PC-9 (cell line): ENCODE measurements around the gene VPS16. TPM values are rescaled to one million over a fixed set of nuclear protein-coding genes. Genes with fewer than 3 reads are reported as not detected.
A peak's percentile ranks its signal among the peaks of the same experiment; 100 is the strongest.

Experiments used
- BruUV-seq: library from RNA; stranded (reverse); fragments of 400-500 nt; replicated peaks from 2 replicates; lab custom pipeline; 2021; lab: Mats Ljungman, UMichigan
- CTCF ChIA-PET: fragments of 300-600 bp; sonication (Branson Sonifier 250); formaldehyde crosslinking; loops from one replicate; lab custom pipeline; 2022; ENCODE audit warnings: antibody characterized with exemption; lab: Charles Lee
- POLR2A ChIA-PET: fragments of 300-600 bp; sonication (Branson Sonifier 250); formaldehyde crosslinking; loops from one replicate; lab custom pipeline; 2022; ENCODE audit warnings: antibody characterized with exemption; ENCODE audit not compliant: unreplicated experiment; lab: Charles Lee
- DNase-seq, 2 experiments: peaks; one replicate each; pipeline versions ENCODE4 v3.0.0 to v3.0.0-alpha.2; 2015 to 2022; ENCODE audit warnings: mixed read lengths in 1 of 2
- H2AFZ ChIP-seq: fragments of 200-600 bp; sonication (generic); 2 replicates; pipeline ENCODE4 v1.8.1; 2017; ENCODE audit warnings: antibody characterized with exemption
- H3F3A ChIP-seq: fragments of 200-600 bp; sonication (generic); 2 replicates; pipeline ENCODE4 v1.8.1; 2017; ENCODE audit warnings: antibody characterized with exemption, mild to moderate bottlenecking, low read depth; ENCODE audit not compliant: insufficient read depth
- H3K27ac ChIP-seq: fragments of 200-600 bp; sonication (generic); 2 replicates; pipeline ENCODE4 v1.6.1; 2016; ENCODE audit warnings: mixed run types
- H3K27me3 ChIP-seq: fragments of 200-600 bp; sonication (generic); 2 replicates; pipeline ENCODE4 v1.6.1; 2016; ENCODE audit warnings: low read depth, mixed run types; ENCODE audit not compliant: insufficient read depth
- H3K36me3 ChIP-seq: fragments of 200-600 bp; sonication (generic); 2 replicates; pipeline ENCODE4 v1.6.1; 2016; ENCODE audit warnings: low read depth, mixed run types
- H3K4me1 ChIP-seq: fragments of 200-600 bp; sonication (generic); replicated peaks from 2 replicates; pipeline ENCODE4 v1.6.1; 2016; ENCODE audit warnings: mixed run types; ENCODE audit not compliant: insufficient read depth
- H3K4me2 ChIP-seq: fragments of 200-600 bp; sonication (generic); 2 replicates; pipeline ENCODE4 v1.6.1; 2017; ENCODE audit warnings: mixed run types
- H3K4me3 ChIP-seq: fragments of 200-600 bp; sonication (generic); 2 replicates; pipeline ENCODE4 v1.6.1; 2016; ENCODE audit warnings: mixed run types
- H3K79me2 ChIP-seq: fragments of 200-600 bp; sonication (generic); 2 replicates; pipeline ENCODE4 v1.6.1; 2017; ENCODE audit warnings: low read depth, mixed run types
- H3K9me2 ChIP-seq: fragments of 200-600 bp; sonication (generic); 2 replicates; pipeline ENCODE4 v1.8.1; 2017; ENCODE audit warnings: mild to moderate bottlenecking; ENCODE audit not compliant: insufficient read depth
- H3K9me3 ChIP-seq: fragments of 200-600 bp; sonication (generic); 2 replicates; pipeline ENCODE4 v1.8.1; 2016; ENCODE audit warnings: low read depth; ENCODE audit not compliant: insufficient read depth
- H4K20me1 ChIP-seq: fragments of 200-600 bp; sonication (generic); 2 replicates; pipeline ENCODE4 v1.8.1; 2017; ENCODE audit not compliant: insufficient read depth
- CTCF ChIP-seq: fragments of 200-600 bp; sonication (generic); conservative IDR thresholded peaks from 2 replicates; pipeline ENCODE4 v1.6.1; 2017; ENCODE audit warnings: mixed run types, antibody characterized with exemption, mild to moderate bottlenecking, moderate library complexity
- EZH2 ChIP-seq: fragments of 200-600 bp; sonication (generic); IDR thresholded peaks from 2 replicates; pipeline ENCODE4 v1.8.0; 2017; ENCODE audit warnings: antibody characterized with exemption, low read depth
- intact Hi-C: fragments of 100-400 bp; cut with micrococcal nuclease; formaldehyde crosslinking; loops from one replicate; pipeline ENCODE4 v1.10.0; 2022; ENCODE audit not compliant: unreplicated experiment
- total RNA-seq: library from RNA; stranded (reverse); gene quantifications from 2 replicates; pipeline ENCODE4 v1.2.3, GENCODE V29; 2021

The VPS16 gene
- total RNA-seq, 1 experiment from 2014 or later = 31.9 TPM

- no peaks in the 10 kb centered on the region for H4K20me1 ChIP-seq
- H3K9me3 ChIP-seq = no peaks in the 10 kb centered on the region
- CTCF ChIA-PET = interaction anchor here (0.7 kb wide), 1 partner anchor 16 kb away, joined by 3 read pairs; no protein-coding TSS in a partner anchor
- H3K4me1 ChIP-seq = peaks cover 15% of the 10 kb centered on the region
- no peaks in the 10 kb centered on the region for H3K36me3 ChIP-seq
- DNase-seq = no peak
- POLR2A ChIA-PET = interaction anchor here (0.5 to 0.7 kb wide), 2 partner anchors 82 to 390 kb away, joined by 4 to 7 read pairs; no protein-coding TSS in a partner anchor
- H3K9me2 ChIP-seq = no peaks in the 10 kb centered on the region
- peak overlapping the region; percentile 100; the same call in 1 of the 2 replicates for H3K4me3 ChIP-seq
- H3K27ac ChIP-seq = no peak overlapping the region
- intact Hi-C loops = no loop called here
- H3K79me2 ChIP-seq = peaks cover 32% of the 10 kb centered on the region
- H3K27me3 ChIP-seq = no peaks in the 10 kb centered on the region
- H3K4me2 ChIP-seq = peak overlapping the region; percentile 92
- BruUV-seq = no TSS peak
- H2AFZ ChIP-seq = no peak overlapping the region
- TF ChIP-seq CTCF = no peak
- no peak for TF ChIP-seq EZH2
- H3F3A ChIP-seq = 0 out of 2 replicates have a peak, but pooled peaks cover 3% of the 10 kb centered on the region
These were observed 31.3 kb downstream of the VPS16 start for GRCh38 chr20:2871661-2872458.

DNA sequence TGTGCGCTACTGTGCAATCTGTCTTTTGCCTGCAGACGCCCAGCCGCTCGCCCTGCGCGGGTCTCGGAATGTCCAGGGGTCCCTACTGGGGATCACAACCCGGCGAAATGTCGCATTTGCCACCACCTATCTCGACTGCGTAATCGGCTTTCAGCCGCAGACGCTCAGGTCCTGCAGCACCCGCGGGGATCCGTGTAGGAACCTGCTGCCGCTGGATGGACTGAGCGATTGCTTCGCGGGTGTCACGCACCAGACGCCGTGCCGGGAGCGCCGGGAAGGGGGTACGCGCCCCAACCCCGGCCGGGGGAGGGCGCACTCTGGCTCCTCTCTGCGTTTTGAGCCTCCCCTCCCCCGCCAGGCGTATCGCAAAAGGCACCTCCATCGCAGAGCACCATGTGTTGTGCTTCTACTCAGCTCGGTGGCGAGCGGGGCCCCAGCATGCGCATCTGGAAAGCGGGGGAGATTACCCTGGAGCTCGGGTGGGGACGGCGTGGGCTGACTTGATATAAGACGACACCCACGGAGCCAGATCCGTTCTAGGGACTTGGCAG lies 32.0 kb downstream of the VPS16 start:
- BruUV-seq = no TSS peak
- H4K20me1 ChIP-seq = no peaks in the 10 kb centered on the region
- no peaks in the 10 kb centered on the region for H3K36me3 ChIP-seq
- peak; percentile 43; the same call in 1 of the 2 replicates for TF ChIP-seq CTCF
- no peak for TF ChIP-seq EZH2
- no peaks in the 10 kb centered on the region for H3K27me3 ChIP-seq
- ChIA-PET CTCF (no interaction called here), POLR2A (interaction anchor here (0.5 to 0.7 kb wide), 3 partner anchors 83 to 402 kb away, joined by 4 to 7 read pairs (median 6); partner anchors contain the start of genes NOP56 and SNRPB)
- H3K9me3 ChIP-seq = no peaks in the 10 kb centered on the region
- no peak overlapping the region for H3K27ac ChIP-seq
- 0 out of 2 replicates have a peak, but pooled peaks cover 3% of the 10 kb centered on the region for H3F3A ChIP-seq
- peaks cover 15% of the 10 kb centered on the region for H3K4me1 ChIP-seq
- H3K79me2 ChIP-seq = peaks cover 39% of the 10 kb centered on the region
- DNase-seq = peak in 1 of 2 experiments; percentile 62
- H2AFZ ChIP-seq = peak overlapping the region; percentile 98
- H3K4me2 ChIP-seq = peak overlapping the region; percentile 92
- H3K9me2 ChIP-seq = no peaks in the 10 kb centered on the region
- intact Hi-C loops = no loop called here
- peak overlapping the region; percentile 100 for H3K4me3 ChIP-seq

GRCh38 chr20:2873010-2873746 lies 32.6 kb downstream of the VPS16 start, which contains the start of gene PTPRA:
PTPRA (plus strand) TSS chr20:2873481; CDS start chr20:2964278, 90,797 bp downstream.
- Histone ChIP-seq H3K27ac (no peak within 1 kb of the TSS), H3K36me3 (no peaks in the 10 kb centered on the region), H3K4me1 (peaks cover 15% of the 10 kb centered on the region), H3K4me2 (peak within 1 kb of the TSS; percentile 92), H3F3A (0 out of 2 replicates have a peak, but pooled peaks cover 3% of the 10 kb centered on the region), H3K79me2 (peaks cover 42% of the 10 kb centered on the region), H3K4me3 (peak within 1 kb of the TSS; percentile 100), H3K9me2 (no peaks in the 10 kb centered on the region), H2AFZ (peak within 1 kb of the TSS; percentile 99), H4K20me1 (no peaks in the 10 kb centered on the region), H3K27me3 (no peaks in the 10 kb centered on the region), H3K9me3 (no peaks in the 10 kb centered on the region)
- DNase-seq = peak; percentile 73 to 91
- intact Hi-C loops = no loop called here
- TF ChIP-seq CTCF (no peak), EZH2 (no peak)
- ChIA-PET CTCF (no interaction called here), POLR2A (interaction anchor here (0.6 to 0.7 kb wide), 2 partner anchors 221 to 402 kb away, joined by 4 to 6 read pairs; partner anchors contain the start of genes NOP56 and SNRPB)
- TSS peak; percentile 96 for BruUV-seq
